GM10248 (cell line): Measurements from ENCODE around the gene CNFN.

ENCODE experiments used
- CTCF ChIA-PET: fragments of 300-600 bp; sonication (Branson Sonifier 250); formaldehyde crosslinking; extraction: SDS; loops from one replicate; lab custom pipeline; 2021; ENCODE audit warnings: antibody characterized with exemption; lab: Yijun Ruan, JAX
- POLR2A ChIA-PET: fragments of 350-650 bp; sonication (Branson Sonifier 250); formaldehyde crosslinking; extraction: SDS; loops from one replicate; lab custom pipeline; 2020; ENCODE audit warnings: antibody characterized with exemption; lab: Yijun Ruan, JAX
- DNase-seq: peaks from one replicate; pipeline ENCODE4 v3.0.0; 2012; ENCODE audit errors: extremely low spot score
- TF ChIP-seq, protein P1 (sequence below): IDR thresholded peaks from 2 replicates; pipeline ENCODE4 v1.5.1; 2012; ENCODE audit warnings: mild to moderate bottlenecking, low read depth; ENCODE audit errors: extremely low read depth, missing control alignments, control extremely low read depth

The CNFN gene

DNA sequence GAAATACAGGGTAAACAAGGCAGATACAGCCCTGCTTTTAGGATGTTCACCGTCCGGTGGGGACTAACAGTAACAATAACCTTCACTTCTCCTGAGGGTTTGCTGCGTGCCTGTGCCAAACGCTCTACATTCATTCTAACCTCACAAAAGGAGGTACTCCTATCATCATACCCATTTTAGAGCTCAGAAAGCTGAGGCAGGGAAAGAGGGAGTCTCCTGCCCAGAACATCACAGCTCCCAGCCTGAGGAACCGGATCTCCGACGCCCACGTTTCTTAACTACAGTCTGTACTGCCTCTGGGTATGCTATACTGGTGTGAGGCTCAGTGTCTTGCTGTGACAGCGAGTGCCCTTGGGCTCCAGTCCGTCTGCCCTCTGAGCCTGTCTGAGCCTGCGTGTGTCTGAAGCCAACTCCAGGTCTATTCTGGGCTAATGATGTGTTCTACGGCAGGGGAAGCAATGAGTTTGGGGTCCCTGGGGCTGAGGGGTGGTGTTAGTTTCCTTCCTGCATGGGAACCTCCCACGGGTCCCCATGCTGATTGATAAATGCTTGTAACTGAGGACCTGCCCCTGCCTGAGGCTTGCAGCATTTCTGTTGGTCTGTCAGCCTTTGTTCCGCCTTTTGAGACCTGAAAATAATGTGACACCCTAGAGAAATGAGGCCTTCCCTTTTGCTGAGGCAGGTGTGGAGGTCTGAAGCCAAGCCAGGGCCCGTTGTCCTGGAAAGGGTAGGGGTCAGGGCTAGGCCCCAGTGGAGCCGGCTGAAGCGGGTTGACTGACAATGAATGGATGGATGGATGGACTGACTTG, 32.2 kb upstream of the CNFN start:
- ChIA-PET CTCF (interaction anchor here (1.5 to 8.1 kb wide), 4 partner anchors 10 to 21 kb away, joined by 3 to 55 read pairs (median 8); no protein-coding TSS in a partner anchor), POLR2A (no interaction called here)
- TF ChIP-seq, protein P1, sequence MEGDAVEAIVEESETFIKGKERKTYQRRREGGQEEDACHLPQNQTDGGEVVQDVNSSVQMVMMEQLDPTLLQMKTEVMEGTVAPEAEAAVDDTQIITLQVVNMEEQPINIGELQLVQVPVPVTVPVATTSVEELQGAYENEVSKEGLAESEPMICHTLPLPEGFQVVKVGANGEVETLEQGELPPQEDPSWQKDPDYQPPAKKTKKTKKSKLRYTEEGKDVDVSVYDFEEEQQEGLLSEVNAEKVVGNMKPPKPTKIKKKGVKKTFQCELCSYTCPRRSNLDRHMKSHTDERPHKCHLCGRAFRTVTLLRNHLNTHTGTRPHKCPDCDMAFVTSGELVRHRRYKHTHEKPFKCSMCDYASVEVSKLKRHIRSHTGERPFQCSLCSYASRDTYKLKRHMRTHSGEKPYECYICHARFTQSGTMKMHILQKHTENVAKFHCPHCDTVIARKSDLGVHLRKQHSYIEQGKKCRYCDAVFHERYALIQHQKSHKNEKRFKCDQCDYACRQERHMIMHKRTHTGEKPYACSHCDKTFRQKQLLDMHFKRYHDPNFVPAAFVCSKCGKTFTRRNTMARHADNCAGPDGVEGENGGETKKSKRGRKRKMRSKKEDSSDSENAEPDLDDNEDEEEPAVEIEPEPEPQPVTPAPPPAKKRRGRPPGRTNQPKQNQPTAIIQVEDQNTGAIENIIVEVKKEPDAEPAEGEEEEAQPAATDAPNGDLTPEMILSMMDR, result no peak
- no peak for DNase-seq

DNA sequence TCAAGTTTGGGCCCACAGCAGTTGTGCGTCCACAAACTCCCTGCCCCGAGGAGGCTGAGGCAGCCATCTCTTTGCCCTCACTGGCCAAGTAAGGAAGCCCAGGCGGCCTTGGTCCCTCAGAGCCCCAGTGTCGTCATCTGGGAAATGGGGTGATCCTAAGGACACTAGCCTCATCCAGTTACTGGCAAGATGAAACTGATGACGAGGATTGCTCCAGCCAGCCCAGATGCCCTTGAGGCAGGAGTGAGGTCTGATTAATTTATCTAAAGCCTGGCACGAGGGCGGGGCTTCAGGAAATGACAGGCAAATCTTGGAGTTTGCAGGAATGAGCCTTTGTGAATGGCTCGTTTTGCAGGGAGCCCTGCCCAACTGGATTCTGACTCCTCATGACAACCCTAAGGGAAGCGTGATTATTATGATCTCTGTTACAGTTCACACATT, 31.5 kb upstream of the CNFN start:
- TF ChIP-seq, protein P1, result no peak
- no peak for DNase-seq
- POLR2A ChIA-PET, result no interaction called here
- CTCF ChIA-PET, result interaction anchor here (1.6 to 8.1 kb wide), 8 partner anchors 12 to 71 kb away, joined by 4 to 55 read pairs (median 20); partner anchors contain the start of gene CXCL17

- TF ChIP-seq, protein P1, result no peak
- DNase-seq, result no peak
- POLR2A ChIA-PET, result no interaction called here
- CTCF ChIA-PET, result interaction anchor here (1.4 to 4.7 kb wide), 17 partner anchors 11 to 312 kb away, joined by 3 to 31 read pairs (median 7); partner anchors contain the start of gene CXCL17
Measured at GRCh38 chr19:42421101-42421500, 31.0 kb upstream of the CNFN start.

DNA sequence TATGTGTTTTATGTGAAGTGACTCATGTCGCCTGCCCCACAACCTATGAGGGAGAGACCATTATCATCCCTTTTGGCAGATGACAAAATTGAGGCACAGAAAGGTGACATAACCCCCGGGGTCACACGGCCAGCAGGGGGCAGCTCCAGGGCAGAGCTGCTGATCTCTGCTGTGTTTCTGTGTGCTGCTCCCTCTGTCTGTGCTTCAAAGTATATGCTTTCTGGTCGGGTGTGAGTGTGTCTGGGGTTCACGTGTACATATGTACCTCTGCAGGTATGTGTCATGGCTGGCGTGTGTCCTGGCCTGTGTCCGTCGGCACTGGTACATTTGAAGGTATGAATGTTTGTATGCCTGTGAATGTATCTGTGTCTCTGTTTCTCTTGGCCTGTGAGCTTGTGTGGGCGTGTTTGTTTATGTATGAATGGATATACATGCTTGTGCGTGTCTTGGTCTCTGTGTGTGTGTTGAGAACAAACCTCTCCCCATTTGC, 30.0 kb upstream of the CNFN start:
- ChIA-PET CTCF (interaction anchor here (0.8 to 4.7 kb wide), 28 partner anchors 9 to 311 kb away, joined by 3 to 31 read pairs (median 5); partner anchors contain the start of gene CXCL17), POLR2A (interaction anchor here (0.7 kb wide), 1 partner anchor 368 kb away, joined by 3 read pairs; no protein-coding TSS in a partner anchor)
- TF ChIP-seq, protein P1, result peak; percentile 82
- peak; percentile 87 for DNase-seq

DNA sequence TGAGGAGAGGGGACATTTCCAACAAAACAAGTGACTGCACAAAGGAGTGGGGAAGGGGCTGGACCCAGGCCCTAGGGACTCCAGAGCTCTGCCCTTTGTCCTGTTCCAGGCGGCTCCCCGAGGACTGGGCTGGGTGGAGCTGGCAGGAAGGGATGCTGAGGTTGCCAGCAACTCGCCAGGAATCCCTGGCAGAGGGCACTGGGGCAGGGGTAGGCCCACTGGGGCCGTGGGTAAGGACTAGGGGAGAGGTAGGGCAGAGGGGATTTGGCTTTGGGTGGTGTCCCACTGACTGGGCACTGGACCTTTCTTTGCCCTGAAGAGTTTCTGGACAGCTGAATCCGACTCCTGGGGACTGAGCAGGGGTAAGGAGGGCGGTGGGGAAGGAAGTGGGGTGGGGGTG, 29.2 kb upstream of the CNFN start:
- ChIA-PET POLR2A (no interaction called here), CTCF (interaction anchor here (0.7 to 4.7 kb wide), 18 partner anchors 9 to 311 kb away, joined by 3 to 31 read pairs (median 6); partner anchors contain the start of gene CXCL17)
- DNase-seq, result peak; percentile 15
- TF ChIP-seq, protein P1, result no peak

DNA sequence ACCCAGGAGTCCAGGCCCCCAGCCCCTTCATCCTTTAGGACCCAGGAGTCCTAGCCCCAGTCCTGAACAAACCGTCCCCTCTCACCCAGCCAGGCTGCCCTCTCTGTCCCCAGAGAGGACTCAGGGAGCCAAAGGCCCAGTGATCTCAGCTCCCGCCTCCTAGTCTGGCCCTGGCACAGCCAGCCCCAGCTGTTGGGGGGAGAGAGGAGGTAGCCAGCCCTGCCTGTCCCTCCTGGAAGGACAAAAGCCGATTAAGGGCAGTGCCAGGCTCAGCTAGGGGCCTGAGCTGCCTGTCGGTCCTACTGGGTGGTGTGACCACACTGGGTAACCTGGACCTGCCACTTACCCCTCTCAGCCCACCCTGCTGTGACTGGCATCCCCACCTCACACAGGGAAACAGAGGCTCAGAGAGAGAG, 22.6 kb upstream of the CNFN start:
- POLR2A ChIA-PET, result interaction anchor here (1.6 kb wide), 1 partner anchor 11 kb away, joined by 5 read pairs; no protein-coding TSS in a partner anchor
- CTCF ChIA-PET, result interaction anchor here (1.2 to 2.6 kb wide), 4 partner anchors 11 to 117 kb away, joined by 3 to 24 read pairs (median 4); no protein-coding TSS in a partner anchor
- DNase-seq, result no peak
- TF ChIP-seq, protein P1, result no peak
